Rectal smooth muscle tissue (tissue), 1 donor: ENCODE measurements around the gene SERPINE2.
A peak's percentile ranks its signal among the peaks of the same experiment; 100 is the strongest.

Experiments
- H3K27ac ChIP-seq: one replicate; pipeline ENCODE4 v1.7.0; 2013; ENCODE audit warnings: low read depth, low read length, inconsistent platforms
- H3K27me3 ChIP-seq: one replicate; pipeline ENCODE4 v1.7.0; 2013; ENCODE audit warnings: low read length; ENCODE audit not compliant: control insufficient read depth, insufficient read depth
- H3K36me3 ChIP-seq: one replicate; pipeline ENCODE4 v1.7.0; 2013; ENCODE audit warnings: low read length; ENCODE audit not compliant: control insufficient read depth, insufficient read depth
- H3K4me1 ChIP-seq: one replicate; pipeline ENCODE4 v1.7.0; 2013; ENCODE audit warnings: low read length; ENCODE audit not compliant: control insufficient read depth, insufficient read depth
- H3K4me3 ChIP-seq: one replicate; pipeline ENCODE4 v1.7.0; 2013; ENCODE audit warnings: low read length
- H3K9ac ChIP-seq: one replicate; pipeline ENCODE4 v1.7.0; 2013; ENCODE audit warnings: low read length

Gene SERPINE2

GRCh38 chr2:224039080-224039769, at the start of gene SERPINE2:
TSS of gene SERPINE2 (minus strand) at chr2:224039286. CDS start at chr2:224001900, 37,386 bp downstream.
- Histone ChIP-seq H3K27me3 (peaks cover 4% of the 10 kb centered on the region), H3K4me1 (no peaks in the 10 kb centered on the region), H3K4me3 (peak within 1 kb of the TSS; percentile 70), H3K36me3 (no peaks in the 10 kb centered on the region), H3K9ac (no peak within 1 kb of the TSS), H3K27ac (no peak within 1 kb of the TSS)

DNA sequence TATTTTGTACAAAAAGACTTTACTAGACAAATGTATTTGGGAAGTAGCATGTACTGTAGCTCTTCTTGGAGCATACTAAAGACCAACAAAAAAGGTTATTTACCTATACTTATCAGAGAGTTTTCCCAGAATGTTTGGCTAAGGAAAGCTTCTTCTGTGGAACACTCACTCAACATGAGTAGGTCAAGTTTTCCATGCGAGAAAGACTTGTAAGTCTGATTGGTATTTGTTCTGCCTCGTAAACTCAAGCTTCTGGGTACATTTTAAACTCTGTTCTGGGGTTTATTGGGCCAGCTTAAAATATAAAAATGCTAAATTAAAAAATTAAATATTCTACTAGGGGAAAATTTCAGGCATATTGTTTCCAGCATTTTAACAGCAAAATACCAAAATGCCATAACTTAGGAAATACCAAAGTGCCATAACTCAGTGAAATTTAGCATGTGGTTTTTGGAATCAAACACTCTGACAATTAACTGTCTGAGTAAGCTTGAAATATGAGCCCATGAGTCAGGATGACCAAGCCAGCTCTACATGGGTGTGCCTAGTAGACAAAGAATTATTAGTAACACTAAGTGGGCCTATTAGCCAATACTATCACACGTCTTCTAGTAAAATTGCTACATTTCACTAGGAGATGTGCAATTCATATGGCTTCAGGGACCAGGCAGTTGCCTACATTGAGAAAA, 47.3 kb upstream of the SERPINE2 start:
- H3K36me3 ChIP-seq, result no peaks in the 10 kb centered on the region
- H3K4me1 ChIP-seq, result no peaks in the 10 kb centered on the region
- H3K27ac ChIP-seq, result no peak overlapping the region
- H3K9ac ChIP-seq, result no peak overlapping the region
- H3K4me3 ChIP-seq, result no peak overlapping the region
- H3K27me3 ChIP-seq, result no peaks in the 10 kb centered on the region

- no peaks in the 10 kb centered on the region for H3K27me3 ChIP-seq
- no peaks in the 10 kb centered on the region for H3K4me1 ChIP-seq
- H3K36me3 ChIP-seq, result no peaks in the 10 kb centered on the region
- no peak overlapping the region for H3K4me3 ChIP-seq
- H3K27ac ChIP-seq, result no peak overlapping the region
- H3K9ac ChIP-seq, result no peak overlapping the region
Observed at GRCh38 chr2:224085811-224086210, 46.7 kb upstream of the SERPINE2 start.

DNA sequence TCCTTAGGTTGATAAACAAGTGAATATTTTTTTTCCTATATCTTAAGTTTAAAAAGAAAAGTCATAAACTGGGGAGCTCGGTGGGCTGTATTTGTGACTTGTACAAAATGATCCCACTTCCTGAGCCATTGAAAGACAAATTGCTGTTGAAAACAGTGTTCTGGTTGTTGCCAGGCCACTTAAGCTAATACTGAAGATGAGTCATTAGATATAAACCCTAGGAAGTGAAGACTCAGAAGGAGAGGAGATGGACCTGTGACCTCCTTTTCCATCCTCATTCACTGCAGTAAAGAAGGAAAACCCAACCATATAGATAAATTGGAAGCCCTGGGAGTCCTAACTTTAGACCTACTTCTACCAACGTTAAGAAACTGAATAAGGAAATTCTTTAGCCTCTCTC, 46.2 kb upstream of the SERPINE2 start:
- H3K27ac ChIP-seq, result no peak overlapping the region
- H3K27me3 ChIP-seq, result no peaks in the 10 kb centered on the region

DNA sequence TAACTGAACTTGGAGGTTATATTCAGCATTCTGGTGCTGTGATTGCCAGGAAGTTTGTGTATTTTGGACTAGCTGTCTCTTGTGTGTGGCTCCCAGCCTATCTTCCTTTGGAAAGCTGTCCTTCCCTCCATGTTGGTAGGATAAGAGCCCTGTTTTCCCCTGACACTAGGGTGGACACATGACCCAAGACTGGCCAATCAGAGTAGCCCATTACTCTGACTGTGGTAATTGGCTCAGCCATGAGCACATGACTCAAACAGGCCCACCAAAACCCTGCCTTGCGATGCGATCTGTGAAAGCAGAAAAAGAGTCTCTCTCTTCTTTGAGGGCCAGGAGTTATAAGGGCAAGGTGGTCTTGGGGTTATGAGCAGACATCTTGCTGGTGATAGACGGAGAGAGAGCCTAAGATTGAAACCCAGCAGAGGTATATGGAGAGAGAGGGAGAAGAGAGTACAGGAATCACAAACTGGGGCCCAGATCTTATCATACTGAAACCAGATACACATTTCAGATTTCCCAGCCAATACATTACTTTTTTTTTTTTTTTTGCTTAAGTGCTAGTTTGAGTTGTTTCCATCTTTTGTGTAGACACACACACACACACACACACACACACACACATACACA, 45.3 kb upstream of the SERPINE2 start:
- Histone ChIP-seq H3K4me1 (no peaks in the 10 kb centered on the region), H3K9ac (no peak overlapping the region), H3K27ac (no peak overlapping the region), H3K4me3 (no peak overlapping the region), H3K36me3 (no peaks in the 10 kb centered on the region), H3K27me3 (no peaks in the 10 kb centered on the region)

More for the DNA sequence above, 46.2 kb upstream of the SERPINE2 start:
- Histone ChIP-seq H3K4me1 (no peaks in the 10 kb centered on the region), H3K4me3 (no peak overlapping the region), H3K9ac (no peak overlapping the region), H3K36me3 (no peaks in the 10 kb centered on the region)

- no peak overlapping the region for H3K27ac ChIP-seq
- H3K4me1 ChIP-seq, result no peaks in the 10 kb centered on the region
- H3K4me3 ChIP-seq, result no peak overlapping the region
- no peak overlapping the region for H3K9ac ChIP-seq
- no peaks in the 10 kb centered on the region for H3K36me3 ChIP-seq
- no peaks in the 10 kb centered on the region for H3K27me3 ChIP-seq
Observed at GRCh38 chr2:224083638-224084037, 44.6 kb upstream of the SERPINE2 start.

- no peak overlapping the region for H3K9ac ChIP-seq
- no peak overlapping the region for H3K4me3 ChIP-seq
- H3K4me1 ChIP-seq, result no peaks in the 10 kb centered on the region
- no peak overlapping the region for H3K27ac ChIP-seq
- no peaks in the 10 kb centered on the region for H3K27me3 ChIP-seq
- no peaks in the 10 kb centered on the region for H3K36me3 ChIP-seq
Observed at GRCh38 chr2:224078656-224079055, 39.6 kb upstream of the SERPINE2 start.

DNA sequence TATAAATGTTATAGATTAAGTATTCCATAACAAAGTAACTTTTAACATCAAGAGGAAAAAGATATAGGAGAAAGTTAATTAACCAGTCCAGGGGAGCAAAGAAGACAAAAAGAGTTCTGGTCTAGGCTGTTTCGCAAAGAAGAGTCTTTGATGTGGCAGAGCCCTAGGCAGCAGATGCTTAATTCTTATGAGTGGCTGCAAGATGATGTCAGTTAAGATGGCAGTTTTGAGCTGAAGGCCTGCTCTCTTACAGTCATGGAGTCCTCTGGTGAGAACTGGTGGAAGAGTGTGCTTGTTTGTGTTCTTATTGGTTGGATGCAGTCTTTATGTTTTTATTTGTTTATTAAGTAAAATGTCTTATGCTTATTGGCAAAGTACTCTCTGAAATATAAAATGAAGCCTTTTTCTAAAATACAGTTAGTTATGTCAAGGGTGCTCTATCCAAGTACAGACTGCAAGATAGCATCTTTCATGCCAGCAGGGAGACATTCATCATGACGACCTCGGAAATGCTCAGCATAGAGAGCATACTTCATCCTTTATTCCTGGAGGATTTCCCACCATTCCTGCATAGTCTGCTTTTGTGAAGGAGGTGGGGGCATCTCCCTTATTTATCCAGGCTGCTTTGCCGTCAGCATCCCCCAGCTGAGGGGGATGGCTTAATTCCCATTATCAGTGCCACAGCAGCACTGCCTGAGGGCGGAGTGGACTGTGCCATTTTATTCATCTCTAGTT, 38.9 kb upstream of the SERPINE2 start:
- Histone ChIP-seq H3K27me3 (no peaks in the 10 kb centered on the region), H3K27ac (no peak overlapping the region), H3K4me1 (no peaks in the 10 kb centered on the region), H3K4me3 (no peak overlapping the region), H3K36me3 (no peaks in the 10 kb centered on the region), H3K9ac (no peak overlapping the region)

DNA sequence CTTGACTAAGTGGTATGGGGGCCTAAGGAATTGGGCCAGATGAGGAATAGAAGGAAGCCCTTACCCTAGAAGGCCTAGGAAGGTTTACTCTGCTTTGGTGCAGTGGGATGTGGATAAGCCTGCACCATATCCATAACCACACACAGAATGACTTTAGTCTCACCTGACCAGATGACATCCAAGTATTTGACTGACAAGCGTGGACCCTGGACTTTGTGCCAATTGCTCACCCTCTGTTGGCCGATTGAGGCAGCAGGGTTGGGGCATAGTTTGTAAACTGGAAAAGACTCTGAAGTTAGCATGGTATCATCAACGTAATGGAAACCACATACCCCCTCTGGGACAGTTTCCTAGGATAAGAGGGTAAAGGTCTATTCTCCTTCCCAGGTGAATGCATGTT, 36.5 kb upstream of the SERPINE2 start:
- H3K27ac ChIP-seq, result no peak overlapping the region

DNA sequence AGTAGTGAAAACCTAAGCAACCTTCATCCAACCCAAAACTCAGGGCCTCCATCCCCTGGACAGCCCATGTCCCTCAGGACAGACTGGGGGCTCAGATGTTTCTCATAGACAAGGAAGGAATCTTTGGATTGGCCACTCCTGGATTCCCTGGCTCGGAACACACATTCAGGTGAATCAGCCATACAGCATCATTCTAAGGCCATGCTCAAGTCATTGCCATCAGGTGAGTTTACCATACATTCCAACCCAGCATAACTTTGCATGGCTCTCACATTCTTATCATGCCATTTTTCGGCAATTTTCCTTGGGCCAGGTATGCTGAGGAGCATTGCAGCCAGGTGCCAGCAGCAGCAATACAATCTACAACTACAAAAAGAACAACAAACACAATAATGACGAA, 34.6 kb upstream of the SERPINE2 start:
- Histone ChIP-seq H3K27me3 (no peaks in the 10 kb centered on the region), H3K4me3 (no peak overlapping the region), H3K9ac (no peak overlapping the region), H3K36me3 (no peaks in the 10 kb centered on the region), H3K4me1 (no peaks in the 10 kb centered on the region), H3K27ac (no peak overlapping the region)

More for the DNA sequence above, 36.5 kb upstream of the SERPINE2 start:
- Histone ChIP-seq H3K9ac (no peak overlapping the region), H3K36me3 (no peaks in the 10 kb centered on the region), H3K27me3 (no peaks in the 10 kb centered on the region), H3K4me3 (no peak overlapping the region), H3K4me1 (no peaks in the 10 kb centered on the region)

DNA sequence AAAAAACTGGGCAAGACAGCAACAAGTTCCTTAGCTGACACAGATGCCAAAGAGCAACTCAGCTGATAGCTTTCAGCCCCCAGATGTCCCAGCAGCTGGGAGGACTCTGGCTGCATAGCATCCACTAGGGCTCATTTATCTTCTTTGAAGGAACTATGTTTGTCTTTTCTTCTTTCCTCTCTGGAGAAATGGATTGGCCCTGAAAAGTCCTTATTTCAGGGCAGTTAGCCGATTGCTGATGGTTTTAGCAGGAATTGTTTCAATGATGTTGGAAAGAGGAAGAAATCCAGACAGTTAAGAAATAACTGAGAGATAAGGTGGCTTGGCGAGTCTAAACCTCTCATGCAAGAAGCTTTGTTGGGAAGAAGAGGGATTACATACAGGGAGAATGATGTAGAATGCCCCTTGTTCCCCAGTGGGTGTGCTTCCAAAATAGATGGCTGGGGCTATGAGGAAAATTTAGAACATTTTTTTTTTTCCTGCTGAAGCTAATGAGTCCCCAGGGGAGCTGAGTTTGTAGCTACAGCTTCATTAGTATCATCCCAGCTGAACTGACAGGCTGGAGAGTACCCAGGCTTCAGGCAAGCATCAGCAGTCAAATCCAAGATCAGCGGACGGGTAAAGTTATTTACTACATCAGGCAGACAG, 33.6 kb upstream of the SERPINE2 start:
- H3K4me1 ChIP-seq, result no peaks in the 10 kb centered on the region
- no peaks in the 10 kb centered on the region for H3K36me3 ChIP-seq
- H3K27ac ChIP-seq, result no peak overlapping the region
- H3K4me3 ChIP-seq, result no peak overlapping the region
- H3K9ac ChIP-seq, result no peak overlapping the region
- H3K27me3 ChIP-seq, result no peaks in the 10 kb centered on the region

- Histone ChIP-seq H3K4me1 (no peaks in the 10 kb centered on the region), H3K27ac (no peak overlapping the region), H3K27me3 (no peaks in the 10 kb centered on the region), H3K9ac (no peak overlapping the region), H3K36me3 (no peaks in the 10 kb centered on the region), H3K4me3 (no peak overlapping the region)
Observed at GRCh38 chr2:224069172-224069571, 30.1 kb upstream of the SERPINE2 start.
